ENCODE data around the gene PTPN6.
A peak's percentile ranks its signal among the peaks of the same experiment; 100 is the strongest.

- TF ChIP-seq TAF1 (IDR thresholded peaks at IDR 0.05; ENCODE audit: low read depth, low read length) (no peak), RXRA (IDR thresholded peaks at IDR 0.05; ENCODE audit: insufficient read depth, low read depth, low read length) (no peak), SP1 (IDR thresholded peaks at IDR 0.05; ENCODE audit: low read depth, low read length) (no peak), MAX (IDR thresholded peaks at IDR 0.05) (peak; percentile 93), CHD2 (IDR thresholded peaks at IDR 0.05; ENCODE audit: low read length) (no peak), POLR2AphosphoS5 (IDR thresholded peaks at IDR 0.05; ENCODE audit: low read depth, low read length) (peak; percentile 74), EP300 (IDR thresholded peaks at IDR 0.05; ENCODE audit: borderline replicate concordance in 1 of 2, low read depth in 2 of 2, low read length in 2 of 2) (no peak), TBP (IDR thresholded peaks at IDR 0.05; ENCODE audit: low read depth, low read length) (peak; percentile 33; the same call in 1 of the 2 replicates), GABPA (IDR thresholded peaks at IDR 0.05; ENCODE audit: borderline replicate concordance, insufficient read depth, low read length) (no peak)
- TF ChIP-seq, protein P1, sequence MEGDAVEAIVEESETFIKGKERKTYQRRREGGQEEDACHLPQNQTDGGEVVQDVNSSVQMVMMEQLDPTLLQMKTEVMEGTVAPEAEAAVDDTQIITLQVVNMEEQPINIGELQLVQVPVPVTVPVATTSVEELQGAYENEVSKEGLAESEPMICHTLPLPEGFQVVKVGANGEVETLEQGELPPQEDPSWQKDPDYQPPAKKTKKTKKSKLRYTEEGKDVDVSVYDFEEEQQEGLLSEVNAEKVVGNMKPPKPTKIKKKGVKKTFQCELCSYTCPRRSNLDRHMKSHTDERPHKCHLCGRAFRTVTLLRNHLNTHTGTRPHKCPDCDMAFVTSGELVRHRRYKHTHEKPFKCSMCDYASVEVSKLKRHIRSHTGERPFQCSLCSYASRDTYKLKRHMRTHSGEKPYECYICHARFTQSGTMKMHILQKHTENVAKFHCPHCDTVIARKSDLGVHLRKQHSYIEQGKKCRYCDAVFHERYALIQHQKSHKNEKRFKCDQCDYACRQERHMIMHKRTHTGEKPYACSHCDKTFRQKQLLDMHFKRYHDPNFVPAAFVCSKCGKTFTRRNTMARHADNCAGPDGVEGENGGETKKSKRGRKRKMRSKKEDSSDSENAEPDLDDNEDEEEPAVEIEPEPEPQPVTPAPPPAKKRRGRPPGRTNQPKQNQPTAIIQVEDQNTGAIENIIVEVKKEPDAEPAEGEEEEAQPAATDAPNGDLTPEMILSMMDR (IDR thresholded peaks at IDR 0.05; ENCODE audit: control extremely low read depth in 1 of 3, insufficient read depth in 1 of 3, low read depth in 1 of 3, low read length in 3 of 3) = peak in 2 of 3 experiments; percentile 78 to 90; a peak in 3 of 4 replicates
- TF ChIP-seq, protein P2, sequence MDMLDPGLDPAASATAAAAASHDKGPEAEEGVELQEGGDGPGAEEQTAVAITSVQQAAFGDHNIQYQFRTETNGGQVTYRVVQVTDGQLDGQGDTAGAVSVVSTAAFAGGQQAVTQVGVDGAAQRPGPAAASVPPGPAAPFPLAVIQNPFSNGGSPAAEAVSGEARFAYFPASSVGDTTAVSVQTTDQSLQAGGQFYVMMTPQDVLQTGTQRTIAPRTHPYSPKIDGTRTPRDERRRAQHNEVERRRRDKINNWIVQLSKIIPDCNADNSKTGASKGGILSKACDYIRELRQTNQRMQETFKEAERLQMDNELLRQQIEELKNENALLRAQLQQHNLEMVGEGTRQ (IDR thresholded peaks at IDR 0.05; ENCODE audit: low read length) = 0 out of 2 replicates have a peak, but pooled peaks have one; percentile 25
- TF ChIP-seq, protein P3, sequence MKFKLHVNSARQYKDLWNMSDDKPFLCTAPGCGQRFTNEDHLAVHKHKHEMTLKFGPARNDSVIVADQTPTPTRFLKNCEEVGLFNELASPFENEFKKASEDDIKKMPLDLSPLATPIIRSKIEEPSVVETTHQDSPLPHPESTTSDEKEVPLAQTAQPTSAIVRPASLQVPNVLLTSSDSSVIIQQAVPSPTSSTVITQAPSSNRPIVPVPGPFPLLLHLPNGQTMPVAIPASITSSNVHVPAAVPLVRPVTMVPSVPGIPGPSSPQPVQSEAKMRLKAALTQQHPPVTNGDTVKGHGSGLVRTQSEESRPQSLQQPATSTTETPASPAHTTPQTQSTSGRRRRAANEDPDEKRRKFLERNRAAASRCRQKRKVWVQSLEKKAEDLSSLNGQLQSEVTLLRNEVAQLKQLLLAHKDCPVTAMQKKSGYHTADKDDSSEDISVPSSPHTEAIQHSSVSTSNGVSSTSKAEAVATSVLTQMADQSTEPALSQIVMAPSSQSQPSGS (IDR thresholded peaks at IDR 0.05; ENCODE audit: low read length) = no peak
These were observed 14.0 kb downstream of the PTPN6 start for GRCh38 chr12:6965026-6965661.
